Stimulated activated memory B cell treated with anti-CD40 and anti-IgM and Interleukin-4, amounts not matched to agents 10 μg/mL and 1 μg/mL and 100 μg/mL, for 72 hours (primary cell): Measurements from ENCODE around the gene CHKB.
"Not testable (repeated sequence)": the region's sequence is repeated elsewhere in the genome, so short reads cannot be mapped to it uniquely, and the experiment has no call there.

Experiments
- ATAC-seq: fragments of 150-1000 bp; cut with Tn5 transposase; 2 replicates; pipeline ENCODE4 v1.10.0; 2021
- H3K27ac Mint-ChIP-seq: one replicate; pipeline ENCODE4 v1.8.0; 2022; ENCODE audit warnings: mild to moderate bottlenecking, mixed read lengths
- H3K27me3 Mint-ChIP-seq: one replicate; pipeline ENCODE4 v1.8.0; 2022; ENCODE audit warnings: mixed read lengths
- H3K36me3 Mint-ChIP-seq: one replicate; pipeline ENCODE4 v1.8.0; 2022; ENCODE audit warnings: mixed read lengths
- H3K4me1 Mint-ChIP-seq: one replicate; pipeline ENCODE4 v1.8.0; 2022; ENCODE audit warnings: mixed read lengths
- H3K4me3 Mint-ChIP-seq: one replicate; pipeline ENCODE4 v1.8.0; 2022; ENCODE audit warnings: mild to moderate bottlenecking, moderate library complexity, mixed read lengths
- H3K9me3 Mint-ChIP-seq: one replicate; pipeline ENCODE4 v1.8.0; 2022; ENCODE audit warnings: mixed read lengths

The CHKB gene

DNA sequence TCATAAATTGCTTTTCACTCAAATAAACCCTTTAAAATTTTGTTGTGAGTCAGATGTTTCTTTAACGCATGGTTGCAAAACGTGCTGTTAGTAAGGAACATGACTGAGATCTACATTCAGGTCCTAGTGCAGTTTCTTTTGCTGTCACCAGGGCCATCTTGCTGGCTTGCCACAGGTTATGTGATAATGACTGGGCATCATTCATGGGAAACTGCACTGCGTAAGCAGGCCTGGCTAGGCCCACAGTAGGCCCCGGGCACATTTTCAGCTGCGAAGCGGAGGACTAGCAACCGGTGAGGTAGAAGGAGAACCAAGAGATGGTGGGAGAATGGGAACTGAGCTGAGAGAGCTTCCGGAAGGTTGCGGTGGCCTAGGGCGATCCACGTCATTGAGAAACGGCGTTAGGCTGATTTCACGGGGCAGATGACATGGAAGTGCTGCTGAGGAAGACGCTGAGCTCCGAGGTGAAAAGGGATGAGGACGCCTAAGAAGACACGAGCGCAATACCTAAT is 40.2 kb downstream of the CHKB start:
- peak; percentile 66 for ATAC-seq
- Mint-ChIP-seq H3K27me3 (no peaks in the 10 kb centered on the region), H3K9me3 (no peaks in the 10 kb centered on the region), H3K36me3 (no peaks in the 10 kb centered on the region), H3K4me3 (peak overlapping the region; percentile 65), H3K4me1 (peaks cover 63% of the 10 kb centered on the region), H3K27ac (peak overlapping the region; percentile 88)

DNA sequence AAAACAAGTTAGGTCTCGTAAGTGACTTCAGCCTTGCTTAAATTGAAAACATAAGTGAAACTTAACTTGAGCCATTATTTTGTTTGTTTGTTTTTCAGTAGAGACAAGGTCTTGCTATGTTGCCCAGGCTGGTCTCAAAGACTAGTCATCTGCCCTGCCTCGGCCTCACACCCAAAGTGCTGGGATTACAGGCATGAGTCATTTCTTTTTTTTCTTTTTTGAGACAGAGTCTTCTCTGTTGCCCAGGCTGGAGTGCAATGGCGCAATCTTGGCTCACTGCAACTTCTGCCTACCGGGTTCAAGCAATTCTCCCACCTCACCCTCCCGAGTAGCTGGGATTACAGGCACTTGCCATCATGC is 41.0 kb downstream of the CHKB start:
- H3K36me3 Mint-ChIP-seq, ATAC-seq, H3K9me3 Mint-ChIP-seq, H3K27me3 Mint-ChIP-seq: not testable (repeated sequence)
- Mint-ChIP-seq H3K4me3 (peak overlapping the region; percentile 67), H3K4me1 (peaks cover 62% of the 10 kb centered on the region), H3K27ac (peak overlapping the region; percentile 88)

DNA sequence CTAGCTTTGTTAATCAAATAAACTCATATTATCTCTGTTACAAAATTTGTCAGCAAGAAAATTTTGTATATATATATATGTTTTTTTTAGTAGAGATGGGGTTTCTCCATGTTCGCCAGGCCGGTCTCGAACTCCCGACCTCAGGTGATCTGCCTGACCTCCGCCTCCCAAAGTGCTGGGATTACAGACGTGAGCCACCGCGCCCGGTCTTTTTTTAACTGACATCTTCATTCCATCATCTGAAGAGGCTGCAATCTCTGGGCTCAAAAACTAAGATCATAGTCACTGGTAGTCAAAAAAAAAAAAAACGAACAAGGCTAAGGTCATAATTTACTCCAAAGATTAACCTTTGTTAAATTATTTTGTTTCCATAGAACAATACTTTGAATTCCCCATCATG is 42.3 kb downstream of the CHKB start:
- peaks cover 64% of the 10 kb centered on the region for H3K4me1 Mint-ChIP-seq
- H3K9me3 Mint-ChIP-seq: no peaks in the 10 kb centered on the region
- ATAC-seq: no peak
- H3K36me3 Mint-ChIP-seq: no peaks in the 10 kb centered on the region
- peak overlapping the region; percentile 88 for H3K27ac Mint-ChIP-seq
- H3K27me3 Mint-ChIP-seq: no peaks in the 10 kb centered on the region
- H3K4me3 Mint-ChIP-seq: no peak overlapping the region

DNA sequence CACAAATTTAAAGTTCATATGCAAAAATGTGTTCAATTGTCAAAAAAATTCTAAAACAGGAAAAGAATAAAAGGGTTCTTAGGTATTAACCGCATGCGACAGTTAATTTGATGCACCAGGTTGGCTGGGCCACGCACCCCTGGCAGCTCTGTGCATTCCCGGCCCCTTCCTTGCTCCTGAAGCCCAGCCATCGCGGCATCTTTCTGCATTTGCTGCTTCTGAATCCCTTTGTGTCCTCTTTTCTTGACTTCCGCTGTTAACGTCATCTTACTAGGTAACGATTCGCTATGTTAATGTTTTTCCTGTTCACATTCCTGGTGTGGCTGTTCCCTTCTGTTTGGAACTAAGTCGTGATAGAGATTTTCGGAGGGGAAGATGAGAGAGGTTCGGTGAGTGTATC is 44.9 kb downstream of the CHKB start:
- no peak for ATAC-seq
- no peaks in the 10 kb centered on the region for H3K27me3 Mint-ChIP-seq
- H3K9me3 Mint-ChIP-seq: no peaks in the 10 kb centered on the region
- H3K4me3 Mint-ChIP-seq: no peak overlapping the region
- H3K36me3 Mint-ChIP-seq: no peaks in the 10 kb centered on the region
- H3K27ac Mint-ChIP-seq: peak overlapping the region; percentile 88
- H3K4me1 Mint-ChIP-seq: peaks cover 74% of the 10 kb centered on the region

DNA sequence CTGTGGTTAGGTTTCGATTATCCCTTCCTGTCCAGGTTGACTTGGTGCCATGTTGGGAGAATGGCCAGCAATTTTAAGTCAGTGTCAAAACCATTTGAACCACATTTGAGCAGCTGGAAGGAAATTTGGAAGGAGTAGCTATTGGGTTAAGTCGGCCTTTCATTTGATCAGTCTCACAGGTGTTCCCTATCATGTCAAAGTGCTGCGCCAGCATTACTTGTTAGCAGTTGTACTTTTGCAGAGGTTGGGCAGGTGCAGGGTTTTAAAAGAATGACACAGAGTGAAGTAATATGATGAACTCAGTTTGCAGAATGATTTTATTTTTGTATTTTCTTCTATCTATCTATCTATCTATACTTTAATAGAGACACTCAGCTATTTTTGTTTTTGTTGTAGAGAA is 46.4 kb downstream of the CHKB start:
- Mint-ChIP-seq H3K36me3 (no peaks in the 10 kb centered on the region), H3K27ac (no peak overlapping the region), H3K9me3 (no peaks in the 10 kb centered on the region), H3K4me1 (peaks cover 69% of the 10 kb centered on the region), H3K27me3 (no peaks in the 10 kb centered on the region), H3K4me3 (no peak overlapping the region)
- no peak for ATAC-seq

DNA sequence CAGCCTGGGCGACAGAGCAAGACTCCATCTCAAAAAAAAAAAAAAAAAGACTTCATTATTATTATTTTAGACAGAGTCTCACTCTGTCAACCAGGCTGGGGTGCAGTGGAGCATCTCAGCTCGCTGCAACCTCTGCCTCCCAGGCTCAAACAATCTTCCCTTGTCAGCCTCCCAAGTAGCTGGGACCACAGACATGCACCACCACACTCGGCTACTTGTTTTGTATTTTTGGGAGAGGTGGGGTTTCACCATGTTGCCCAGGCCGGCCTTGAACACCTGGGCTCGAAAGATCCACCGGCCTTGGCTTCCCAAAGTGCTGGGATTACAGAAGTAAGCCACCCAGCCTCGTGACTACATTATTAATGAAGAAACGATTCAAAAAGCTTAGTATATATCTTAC is 47.5 kb downstream of the CHKB start:
- peak overlapping the region; percentile 100 for H3K27ac Mint-ChIP-seq
- H3K27me3 Mint-ChIP-seq: no peaks in the 10 kb centered on the region
- no peak for ATAC-seq
- peaks cover 58% of the 10 kb centered on the region for H3K4me1 Mint-ChIP-seq
- H3K4me3 Mint-ChIP-seq: peak overlapping the region; percentile 73
- H3K9me3 Mint-ChIP-seq: no peaks in the 10 kb centered on the region
- H3K36me3 Mint-ChIP-seq: no peaks in the 10 kb centered on the region

DNA sequence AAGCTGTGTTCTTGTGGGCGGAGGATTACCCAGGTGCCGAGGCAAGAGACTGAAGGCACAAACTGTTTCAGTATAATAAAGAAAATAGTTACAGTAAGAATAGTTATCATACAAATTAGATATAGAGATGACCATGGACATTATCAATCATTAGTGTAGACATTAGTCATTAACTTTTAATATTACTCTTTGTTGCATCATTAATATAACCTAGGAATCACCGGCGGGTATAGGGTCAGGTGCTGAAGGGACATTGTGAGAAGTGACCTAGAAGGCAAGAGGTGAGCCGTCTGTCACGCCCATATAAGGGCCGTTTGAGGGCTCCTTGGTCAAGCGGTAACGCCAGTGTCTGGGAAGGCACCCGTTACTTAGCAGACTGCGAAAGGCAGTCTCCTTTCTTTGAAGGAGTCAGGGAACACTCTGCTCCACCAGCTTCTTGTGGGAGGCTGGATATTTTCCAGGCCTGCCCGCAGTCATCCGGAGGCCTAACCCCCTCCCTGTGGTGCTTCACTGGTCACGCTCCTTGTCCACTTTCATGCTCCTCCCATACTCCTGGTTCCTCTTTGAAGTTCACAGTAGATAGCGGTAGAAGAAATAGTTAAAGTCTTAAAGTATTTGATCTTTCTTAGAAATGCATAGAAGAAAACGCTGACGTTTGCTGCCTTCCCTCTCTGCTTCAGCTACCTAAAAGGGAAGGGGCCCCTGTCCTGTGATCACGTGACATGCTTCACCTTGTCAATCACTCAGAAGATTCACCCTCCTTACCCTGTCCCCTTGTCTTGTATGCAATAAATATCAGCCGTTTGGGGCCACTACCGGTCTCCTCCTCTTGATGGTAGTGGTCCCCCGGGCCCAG is 48.6 kb downstream of the CHKB start:
- H3K27ac Mint-ChIP-seq: peak overlapping the region; percentile 100
- H3K27me3 Mint-ChIP-seq, H3K9me3 Mint-ChIP-seq, H3K36me3 Mint-ChIP-seq, ATAC-seq: not testable (repeated sequence)
- peaks cover 48% of the 10 kb centered on the region for H3K4me1 Mint-ChIP-seq
- H3K4me3 Mint-ChIP-seq: peak overlapping the region; percentile 97

DNA sequence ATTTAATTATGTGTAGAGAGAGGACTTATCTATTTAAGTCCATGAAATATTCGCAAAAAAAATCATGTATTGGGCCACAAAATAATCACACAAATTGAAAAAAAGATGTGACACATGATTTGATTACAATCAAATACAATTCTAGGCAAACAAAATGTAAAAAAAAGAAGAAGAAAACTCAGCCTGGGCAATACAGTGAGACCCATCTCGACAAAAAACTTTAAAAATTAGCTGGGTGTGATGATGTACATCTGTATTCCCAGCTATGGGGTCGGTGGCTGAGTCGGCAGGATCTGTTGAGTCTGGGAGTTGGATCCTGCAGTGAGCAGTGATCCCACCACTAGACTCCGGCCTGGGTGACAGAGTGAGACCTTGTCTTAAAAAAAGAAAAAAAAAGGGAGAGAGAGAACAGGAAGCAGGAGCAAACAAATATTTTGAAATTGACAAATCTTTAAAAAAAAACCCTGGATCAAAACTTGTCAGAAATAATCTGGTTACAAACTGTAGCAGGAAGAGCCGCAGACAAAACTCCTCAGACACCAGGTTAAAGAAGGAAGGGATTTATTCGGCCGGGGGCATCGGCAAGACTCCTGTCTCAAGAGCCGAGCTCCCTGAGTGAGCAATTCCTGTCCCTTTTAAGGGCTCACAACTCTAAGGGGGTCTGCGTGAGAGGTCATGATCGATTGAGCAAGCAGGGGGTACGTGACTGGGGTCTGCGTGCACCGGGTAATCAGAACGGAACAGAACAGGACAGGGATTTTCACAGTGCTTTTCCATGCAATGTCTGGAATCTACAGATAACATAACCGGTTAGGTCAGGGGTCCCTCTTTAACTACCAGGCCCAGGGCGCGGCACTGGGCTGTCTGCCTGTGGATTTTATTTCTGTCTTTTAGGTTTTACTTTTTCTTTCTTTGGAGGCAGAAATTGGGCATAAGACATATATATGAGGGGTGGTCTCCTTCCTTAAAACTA is 49.5 kb downstream of the CHKB start:
- H3K9me3 Mint-ChIP-seq: no peaks in the 10 kb centered on the region
- H3K4me1 Mint-ChIP-seq: peaks cover 52% of the 10 kb centered on the region
- ATAC-seq: no peak
- H3K4me3 Mint-ChIP-seq: peak overlapping the region; percentile 97
- peak overlapping the region; percentile 100 for H3K27ac Mint-ChIP-seq
- H3K36me3 Mint-ChIP-seq: peaks cover 8% of the 10 kb centered on the region
- H3K27me3 Mint-ChIP-seq: no peaks in the 10 kb centered on the region

DNA sequence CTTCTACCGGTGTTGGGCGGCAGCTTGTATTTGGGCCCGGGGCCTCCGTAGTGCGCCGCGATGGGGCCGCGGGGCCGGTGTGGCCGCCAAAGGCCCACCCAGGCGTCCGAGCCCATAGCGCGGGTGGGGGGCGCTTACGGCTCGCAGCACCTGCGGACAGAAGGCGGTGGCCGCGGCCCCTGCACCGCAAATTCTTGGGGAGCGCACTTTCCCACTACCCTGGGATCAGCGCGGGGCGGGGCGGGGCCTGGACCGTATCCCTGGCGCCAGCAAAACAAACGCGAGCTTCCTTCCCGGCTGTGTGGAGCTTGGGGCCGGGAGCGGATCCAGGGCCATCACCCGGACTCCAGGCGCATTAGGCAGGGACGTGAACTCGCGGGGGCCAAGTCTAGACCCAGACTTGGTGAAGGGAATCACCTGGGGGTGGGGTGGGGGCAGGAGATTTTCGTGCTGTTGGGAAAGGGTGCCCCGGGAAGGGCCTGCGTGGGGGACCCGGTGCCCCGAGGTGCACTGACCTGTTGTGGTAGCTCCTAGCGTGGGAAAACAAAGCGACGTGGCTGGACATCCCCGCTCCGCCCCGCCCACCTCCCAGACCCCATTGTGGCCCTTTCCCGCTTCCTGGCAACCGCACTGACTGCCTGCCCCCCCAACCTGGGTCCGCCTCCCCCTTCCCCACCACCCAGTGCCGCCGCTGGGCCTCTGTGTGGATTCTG is 50.5 kb downstream of the CHKB start:
- no peak for ATAC-seq
- H3K36me3 Mint-ChIP-seq: peaks cover 12% of the 10 kb centered on the region
- H3K27me3 Mint-ChIP-seq: no peaks in the 10 kb centered on the region

DNA sequence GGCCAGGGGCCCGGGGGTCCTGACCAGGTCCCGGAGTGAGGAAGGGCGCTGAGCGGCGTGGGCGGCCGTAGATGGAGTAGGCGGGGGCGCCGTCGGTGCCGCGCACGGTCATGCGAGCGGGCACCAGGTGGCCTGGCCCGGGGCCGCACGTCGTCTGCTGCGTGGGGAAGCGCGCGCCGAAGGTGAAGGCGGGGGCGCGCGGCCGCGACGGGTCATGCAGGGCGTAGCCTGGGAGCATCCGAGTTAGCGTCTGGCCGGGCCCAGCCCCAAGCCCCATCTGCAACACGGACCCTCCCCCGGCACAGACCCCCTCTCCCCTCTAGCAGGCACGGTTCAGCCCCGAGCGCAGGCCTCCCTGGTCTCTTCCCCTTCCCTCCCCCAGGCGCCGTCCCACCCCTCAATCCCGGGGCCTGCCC is 51.1 kb downstream of the CHKB start:
- no peaks in the 10 kb centered on the region for H3K27me3 Mint-ChIP-seq
- peak overlapping the region; percentile 97 for H3K4me3 Mint-ChIP-seq
- peak; percentile 63 for ATAC-seq
- no peaks in the 10 kb centered on the region for H3K9me3 Mint-ChIP-seq
- H3K36me3 Mint-ChIP-seq: peaks cover 12% of the 10 kb centered on the region
- peaks cover 62% of the 10 kb centered on the region for H3K4me1 Mint-ChIP-seq
- H3K27ac Mint-ChIP-seq: peak overlapping the region; percentile 100

More for the DNA sequence above, 50.5 kb downstream of the CHKB start:
- Mint-ChIP-seq H3K27ac (peak overlapping the region; percentile 100), H3K4me1 (peaks cover 56% of the 10 kb centered on the region), H3K9me3 (no peaks in the 10 kb centered on the region), H3K4me3 (peak overlapping the region; percentile 97)

DNA sequence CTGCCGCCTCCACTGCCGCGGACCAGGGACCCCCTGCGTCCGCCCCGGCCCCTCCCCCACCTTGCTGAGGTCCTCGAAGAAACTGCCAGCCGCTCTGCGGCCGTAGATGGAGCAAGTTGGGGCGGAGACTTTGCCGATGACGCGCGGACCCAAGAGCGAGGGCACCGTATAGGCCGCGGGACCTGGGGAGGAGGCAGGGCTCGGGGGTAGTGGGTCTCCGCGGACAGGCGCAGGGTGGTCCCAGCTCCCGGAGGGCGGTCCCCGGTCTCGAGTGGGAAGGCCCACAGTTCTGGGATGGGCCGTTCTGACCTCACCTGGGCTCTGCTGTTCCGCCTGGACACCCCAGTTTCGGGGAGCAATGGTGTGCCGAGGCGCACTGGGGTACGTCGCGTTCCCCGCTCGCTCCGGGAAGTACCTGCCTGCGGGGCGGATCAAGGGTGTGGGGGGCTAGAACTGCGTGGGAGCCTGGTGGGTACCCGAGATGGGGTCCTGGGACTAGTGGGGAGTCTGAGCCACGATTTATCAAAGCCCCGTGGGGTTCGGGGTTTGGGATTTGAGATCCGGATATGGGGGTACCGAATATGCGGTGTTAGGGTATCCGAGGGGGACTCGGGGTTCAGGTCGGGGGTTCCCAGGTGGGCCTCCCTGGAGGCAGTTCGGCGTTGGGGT is 51.6 kb downstream of the CHKB start:
- Mint-ChIP-seq H3K36me3 (peaks cover 12% of the 10 kb centered on the region), H3K4me3 (peak overlapping the region; percentile 97), H3K27me3 (no peaks in the 10 kb centered on the region), H3K27ac (peak overlapping the region; percentile 100), H3K9me3 (no peaks in the 10 kb centered on the region), H3K4me1 (peaks cover 63% of the 10 kb centered on the region)
- peak; percentile 68 for ATAC-seq

DNA sequence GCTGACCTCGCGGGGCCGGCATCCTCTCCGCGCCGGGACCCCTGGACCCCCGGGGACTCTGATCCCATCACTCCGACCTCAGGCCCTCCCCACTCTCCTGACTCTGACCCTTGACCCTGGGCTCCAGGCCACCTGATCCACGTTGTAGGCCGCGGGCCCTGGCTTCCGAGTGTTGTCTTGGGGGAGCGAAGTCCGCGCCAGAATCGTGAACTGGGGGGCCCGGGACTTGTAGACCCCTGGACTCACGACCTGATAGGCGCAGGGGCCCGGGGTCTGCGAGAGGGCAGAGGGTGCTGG is 52.1 kb downstream of the CHKB start:
- ATAC-seq: peak; percentile 0
- Mint-ChIP-seq H3K4me1 (peaks cover 60% of the 10 kb centered on the region), H3K27ac (peak overlapping the region; percentile 100), H3K27me3 (no peaks in the 10 kb centered on the region), H3K9me3 (no peaks in the 10 kb centered on the region), H3K4me3 (peak overlapping the region; percentile 97), H3K36me3 (peaks cover 12% of the 10 kb centered on the region)

DNA sequence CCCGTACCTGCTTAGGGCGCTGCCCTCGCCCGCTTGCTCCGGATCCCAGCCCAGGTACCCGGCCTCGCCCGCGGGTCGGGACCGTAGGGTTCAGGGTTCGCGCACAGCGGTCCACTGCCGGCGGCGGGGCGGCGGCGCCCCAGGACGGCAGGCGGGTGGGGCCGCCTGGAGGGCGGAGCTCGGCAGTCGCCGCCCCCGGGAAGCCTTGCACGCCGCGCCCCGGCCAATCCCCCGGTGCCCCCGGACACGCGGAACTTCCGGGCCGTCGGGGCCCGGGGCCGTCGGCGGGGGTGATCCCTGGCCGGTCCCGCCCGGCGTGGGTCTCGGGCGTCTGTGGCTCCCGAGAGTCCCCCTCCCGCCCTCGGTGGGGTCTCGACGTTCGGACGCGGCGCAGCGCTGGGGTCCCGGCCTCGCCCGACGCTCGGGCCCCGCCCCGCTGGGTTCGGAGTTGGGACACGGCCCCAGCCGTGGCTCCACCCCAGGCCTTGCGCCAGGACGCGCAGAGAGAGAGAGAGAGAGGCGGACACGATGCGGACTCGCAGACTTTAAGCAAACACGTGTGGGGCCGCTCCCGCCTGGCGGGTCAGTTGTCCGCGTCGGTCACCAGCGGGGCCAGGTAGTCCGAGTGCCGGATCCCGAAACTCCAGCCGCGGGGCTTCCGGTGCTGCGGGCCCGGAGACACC is 52.6 kb downstream of the CHKB start, which contains the start of gene TYMP:
TYMP (minus strand) TSS at position 116 of the 683 bp plus-strand sequence. CDS start 303 bp downstream, outside the sequence.
- peak within 1 kb of the TSS; percentile 97 for H3K4me3 Mint-ChIP-seq
- H3K36me3 Mint-ChIP-seq: peaks cover 12% of the 10 kb centered on the region
- H3K27me3 Mint-ChIP-seq: no peaks in the 10 kb centered on the region
- peak within 1 kb of the TSS; percentile 100 for H3K27ac Mint-ChIP-seq
- peaks cover 57% of the 10 kb centered on the region for H3K4me1 Mint-ChIP-seq
- peak; percentile 60 for ATAC-seq
- H3K9me3 Mint-ChIP-seq: no peaks in the 10 kb centered on the region

DNA sequence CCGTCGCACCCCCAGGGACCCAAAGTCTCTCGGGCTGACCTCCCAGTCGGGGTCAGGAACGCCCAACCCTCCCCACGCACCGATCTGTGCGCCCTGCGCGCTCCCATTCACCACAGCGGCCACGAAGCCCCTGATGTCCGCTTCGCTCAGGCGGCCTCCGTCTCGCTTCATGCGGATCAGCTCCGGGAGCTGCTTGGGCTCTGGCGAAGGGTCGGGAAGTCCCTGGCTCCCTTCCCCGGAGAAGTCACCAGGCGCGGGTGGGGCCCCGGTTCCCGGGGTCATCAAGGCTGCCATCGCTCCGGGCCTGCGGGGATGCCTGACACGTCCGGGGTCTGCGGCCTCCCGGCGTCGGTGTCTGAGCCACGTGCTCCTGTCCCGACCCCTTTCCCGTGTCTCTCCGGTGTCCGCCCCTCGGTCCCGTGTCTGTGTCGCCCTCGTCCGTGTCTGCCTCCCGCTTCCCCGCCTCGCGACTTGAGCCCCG is 53.2 kb downstream of the CHKB start:
- Mint-ChIP-seq H3K36me3 (peaks cover 18% of the 10 kb centered on the region), H3K9me3 (no peaks in the 10 kb centered on the region), H3K27me3 (no peaks in the 10 kb centered on the region), H3K27ac (peak overlapping the region; percentile 100), H3K4me3 (peak overlapping the region; percentile 97), H3K4me1 (peaks cover 57% of the 10 kb centered on the region)
- no peak for ATAC-seq
